ENCODE measurements around the gene FBXO33.

GRCh38 chr14:39393289-39393688 lies 38.9 kb downstream of the FBXO33 start:
- no peak for TF ChIP-seq CTCF (IDR thresholded peaks at IDR 0.05 in 2 of 3, conservative IDR thresholded peaks at IDR 0.05 in 1 of 3; ENCODE audit: borderline replicate concordance in 1 of 3, insufficient read depth in 1 of 3, low read depth in 2 of 3, low read length in 2 of 3)
- no peak for TF ChIP-seq EZH2 (IDR thresholded peaks at IDR 0.05)
- no peak for TF ChIP-seq SIN3A (IDR thresholded peaks at IDR 0.05; ENCODE audit: low read depth)
- TF ChIP-seq POLR2A (IDR thresholded peaks at IDR 0.05; ENCODE audit: borderline replicate concordance, extremely low read depth, insufficient read depth, insufficient read length): no peak
- no peak for TF ChIP-seq ZNF274 (IDR thresholded peaks at IDR 0.05; ENCODE audit: low read depth, low read length)
- TF ChIP-seq POLR2AphosphoS5 (IDR thresholded peaks at IDR 0.05; ENCODE audit: low read depth, low read length): no peak
- no peak for TF ChIP-seq REST (IDR thresholded peaks at IDR 0.05; ENCODE audit: low read depth)
- no peak for TF ChIP-seq ATF3 (IDR thresholded peaks at IDR 0.05)
- TF ChIP-seq MAX (IDR thresholded peaks at IDR 0.05): no peak
- no peak for TF ChIP-seq RAD21 (IDR thresholded peaks at IDR 0.05; ENCODE audit: low read depth)

Measured in HCT116 (cell line).